GM12865 (cell line): Measurements from ENCODE around the gene CADPS2.

Experiments used
- DNase-seq: peaks from one replicate; pipeline ENCODE4 v3.0.0; 2010; ENCODE audit warnings: low read depth
- H3K4me3 ChIP-seq: 2 replicates; pipeline ENCODE4 v1.5.1; 2011; ENCODE audit warnings: mild to moderate bottlenecking, low read depth, low read length, control low read depth
- TF ChIP-seq, protein P1 (sequence below): IDR thresholded peaks from 2 replicates; pipeline ENCODE4 v1.5.1; 2011; ENCODE audit warnings: low read length, control low read depth, low read depth, inconsistent platforms; ENCODE audit not compliant: insufficient read depth; ENCODE audit errors: missing control alignments

The CADPS2 gene

DNA sequence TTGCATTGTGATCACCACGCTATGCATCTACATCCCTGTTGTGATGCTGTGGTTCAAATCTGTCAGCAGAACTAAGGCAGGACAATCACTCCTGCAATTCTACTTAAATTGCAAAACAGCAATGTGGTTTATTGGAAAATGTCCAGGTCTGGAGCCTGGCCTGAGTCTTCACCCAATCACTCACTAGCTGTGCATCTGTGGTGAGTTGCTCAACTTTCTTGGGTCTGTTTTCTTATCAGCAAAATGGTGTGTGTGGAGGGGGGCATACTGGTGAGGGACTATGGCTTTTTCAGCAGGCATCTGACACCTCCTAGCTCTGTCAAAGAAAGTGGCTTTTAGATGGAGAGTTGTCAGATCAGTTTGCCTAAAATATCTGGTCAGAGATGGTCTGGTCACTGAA, 473.4 kb downstream of the CADPS2 start:
- no peak overlapping the region for H3K4me3 ChIP-seq
- TF ChIP-seq, protein P1, sequence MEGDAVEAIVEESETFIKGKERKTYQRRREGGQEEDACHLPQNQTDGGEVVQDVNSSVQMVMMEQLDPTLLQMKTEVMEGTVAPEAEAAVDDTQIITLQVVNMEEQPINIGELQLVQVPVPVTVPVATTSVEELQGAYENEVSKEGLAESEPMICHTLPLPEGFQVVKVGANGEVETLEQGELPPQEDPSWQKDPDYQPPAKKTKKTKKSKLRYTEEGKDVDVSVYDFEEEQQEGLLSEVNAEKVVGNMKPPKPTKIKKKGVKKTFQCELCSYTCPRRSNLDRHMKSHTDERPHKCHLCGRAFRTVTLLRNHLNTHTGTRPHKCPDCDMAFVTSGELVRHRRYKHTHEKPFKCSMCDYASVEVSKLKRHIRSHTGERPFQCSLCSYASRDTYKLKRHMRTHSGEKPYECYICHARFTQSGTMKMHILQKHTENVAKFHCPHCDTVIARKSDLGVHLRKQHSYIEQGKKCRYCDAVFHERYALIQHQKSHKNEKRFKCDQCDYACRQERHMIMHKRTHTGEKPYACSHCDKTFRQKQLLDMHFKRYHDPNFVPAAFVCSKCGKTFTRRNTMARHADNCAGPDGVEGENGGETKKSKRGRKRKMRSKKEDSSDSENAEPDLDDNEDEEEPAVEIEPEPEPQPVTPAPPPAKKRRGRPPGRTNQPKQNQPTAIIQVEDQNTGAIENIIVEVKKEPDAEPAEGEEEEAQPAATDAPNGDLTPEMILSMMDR, result no peak
- no peak for DNase-seq

DNA sequence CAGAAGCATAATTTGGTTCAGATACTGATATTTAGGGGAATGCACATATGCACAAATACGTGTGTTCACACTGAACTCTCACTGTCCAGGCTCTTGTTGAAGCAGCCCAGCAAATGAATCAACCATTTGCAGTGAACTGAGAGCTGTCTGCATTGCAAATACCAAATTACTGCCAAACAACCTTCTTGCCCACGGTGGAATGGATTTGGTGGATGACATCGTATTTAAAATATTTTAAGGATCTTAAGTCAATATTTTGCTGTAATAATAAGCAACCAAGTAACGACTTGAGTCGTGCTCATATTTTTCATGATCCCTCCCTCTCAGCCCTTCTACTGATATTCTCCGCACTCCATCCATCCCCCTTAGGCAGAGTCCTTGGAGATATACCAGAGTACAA, 473.8 kb downstream of the CADPS2 start:
- TF ChIP-seq, protein P1, result no peak
- H3K4me3 ChIP-seq, result no peak overlapping the region
- no peak for DNase-seq

DNA sequence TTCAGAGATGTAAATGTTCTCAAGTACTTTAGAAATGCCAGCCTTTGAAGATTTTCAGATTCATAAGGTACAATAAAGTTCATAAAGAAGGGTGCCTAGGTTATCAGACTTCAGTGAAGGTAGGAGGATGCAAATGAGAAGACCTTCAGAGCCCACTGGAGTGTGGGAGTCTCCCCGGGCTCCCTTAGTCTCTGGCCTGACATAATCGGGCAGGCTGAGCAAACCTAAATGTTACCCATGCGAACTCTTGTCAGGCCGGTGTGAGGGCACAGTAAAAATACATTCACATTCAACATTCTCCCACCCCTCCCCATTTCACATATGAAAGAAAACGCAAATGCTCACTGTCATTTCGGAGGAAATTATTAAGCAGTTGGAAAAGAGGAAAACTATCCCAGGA, 479.1 kb downstream of the CADPS2 start:
- no peak for DNase-seq
- TF ChIP-seq, protein P1, result no peak
- no peak overlapping the region for H3K4me3 ChIP-seq

DNA sequence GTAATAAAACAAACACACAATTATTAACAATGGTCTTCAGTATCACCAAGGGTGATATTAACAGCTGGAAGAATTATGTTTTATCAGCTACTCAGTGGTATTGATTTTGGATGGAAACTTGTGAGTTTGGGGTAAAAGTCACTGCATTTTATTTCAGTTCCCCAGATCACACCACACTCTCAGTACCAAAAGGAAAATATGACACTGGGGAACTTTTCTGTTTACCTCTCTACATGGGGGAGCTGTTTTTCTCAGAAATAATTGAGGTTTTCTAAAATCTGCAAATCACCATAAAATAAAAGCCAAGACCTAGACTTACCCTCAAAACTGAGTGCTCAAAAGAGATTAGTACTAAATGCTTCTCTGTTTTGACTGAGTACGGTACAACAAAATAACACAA, 483.1 kb downstream of the CADPS2 start:
- DNase-seq, result no peak
- TF ChIP-seq, protein P1, result no peak
- H3K4me3 ChIP-seq, result no peak overlapping the region

DNA sequence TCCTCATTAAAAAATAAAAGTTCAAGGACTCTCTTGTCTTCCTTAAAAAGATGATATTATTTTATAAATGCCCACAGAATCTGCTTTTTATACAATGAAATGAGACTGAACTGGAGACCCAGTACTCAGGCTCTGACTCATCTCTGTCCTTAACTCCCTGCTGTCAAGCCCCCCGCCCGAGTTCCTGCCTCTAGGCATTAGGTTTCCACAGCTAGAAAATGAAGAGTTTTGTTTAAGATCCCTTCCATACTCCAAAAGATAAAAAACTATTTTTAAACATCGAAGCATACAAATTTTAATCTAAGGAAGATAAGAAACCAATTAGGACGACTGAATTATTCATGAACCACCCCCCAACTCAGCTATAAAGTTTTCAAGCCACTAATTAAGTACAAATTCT, 484.0 kb downstream of the CADPS2 start:
- DNase-seq, result no peak
- H3K4me3 ChIP-seq, result no peak overlapping the region
- TF ChIP-seq, protein P1, result no peak

DNA sequence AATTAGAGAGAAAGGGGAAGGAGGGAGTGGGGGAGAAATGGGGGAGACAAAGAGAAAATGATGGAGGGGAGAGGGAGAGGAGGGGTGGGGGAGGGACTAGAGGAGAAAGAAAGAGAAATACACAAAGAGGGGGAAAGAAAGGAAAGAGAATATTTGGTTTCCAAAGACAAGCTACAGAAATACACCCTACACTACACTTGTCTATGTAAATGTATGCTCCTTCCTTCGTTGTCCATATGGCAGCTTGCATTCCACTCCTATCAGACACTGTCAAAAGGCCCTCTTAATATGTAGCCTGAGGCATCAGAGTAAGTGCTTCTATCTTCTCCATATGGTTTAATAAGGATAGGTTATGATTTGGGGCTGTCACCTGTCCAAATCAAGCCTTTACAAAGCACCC, 488.9 kb downstream of the CADPS2 start:
- H3K4me3 ChIP-seq, result no peak overlapping the region
- DNase-seq, result no peak
- TF ChIP-seq, protein P1, result no peak

DNA sequence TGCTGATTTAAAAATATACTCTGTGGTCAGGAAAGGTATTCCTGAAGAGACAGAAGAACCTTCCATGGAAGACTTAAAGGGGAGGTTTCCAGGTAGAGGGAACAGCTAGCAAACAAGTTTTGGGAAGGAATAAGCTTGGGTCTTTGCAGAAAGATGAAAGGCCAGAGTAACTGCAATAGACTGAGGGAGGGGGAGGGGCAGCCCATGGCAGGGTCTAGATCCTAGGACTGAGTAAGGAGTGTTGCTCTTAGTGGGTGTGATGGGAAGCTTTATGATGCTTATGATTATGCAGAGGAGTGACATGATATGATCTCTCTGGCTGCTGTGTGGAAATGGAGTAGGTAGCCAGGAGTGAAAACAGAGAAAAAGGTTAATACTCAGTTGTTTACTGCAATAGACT, 491.7 kb downstream of the CADPS2 start:
- H3K4me3 ChIP-seq, result no peak overlapping the region
- TF ChIP-seq, protein P1, result no peak

More for the DNA sequence above, 491.7 kb downstream of the CADPS2 start:
- DNase-seq, result no peak
